Uterus (tissue), 4 donors: Measurements from ENCODE around the gene WIPF1. TPM values are rescaled to one million over a fixed set of nuclear protein-coding genes. Genes with fewer than 3 reads are reported as not detected.

Experiments
- DNase-seq, 2 donors: peaks; one replicate each; pipeline ENCODE4 v3.0.0-alpha.2; 2019 to 2020
- H3K27ac ChIP-seq, 2 donors: fragments of 200-600 bp; sonication (generic); 1 replicate in 1 of 2; 2 replicates in 1 of 2; pipeline ENCODE4 v1.5.1; 2016 to 2018
- H3K27me3 ChIP-seq, 2 donors: fragments of 200-600 bp; sonication (generic); one replicate each; pipeline ENCODE4 v1.5.1; 2018 to 2019; ENCODE audit warnings: control low read depth in 1 of 2
- H3K36me3 ChIP-seq, 2 donors: fragments of 200-600 bp; sonication (generic); one replicate each; pipeline ENCODE4 v1.5.1; 2019; ENCODE audit warnings: control low read depth in 1 of 2
- H3K4me1 ChIP-seq, 2 donors: fragments of 200-600 bp; sonication (generic); one replicate each; pipeline ENCODE4 v1.5.1; 2018 to 2019; ENCODE audit warnings: control low read depth in 1 of 2
- H3K4me3 ChIP-seq, 2 donors: fragments of 200-600 bp; sonication (generic); 1 replicate in 1 of 2; 2 replicates in 1 of 2; pipeline ENCODE4 v1.5.1; 2018 to 2019; ENCODE audit warnings: mild to moderate bottlenecking in 1 of 2
- H3K9me3 ChIP-seq, 2 donors: fragments of 200-600 bp; sonication (generic); one replicate each; pipeline ENCODE4 v1.5.1; 2019; ENCODE audit warnings: control low read depth in 1 of 2
- CTCF ChIP-seq, 4 experiments: fragments of 200-600 bp in 2 of 4; fragments of 450-650 bp in 2 of 4; sonication (generic) in 2 of 4; IDR thresholded peaks; one replicate each; pipeline ENCODE4 v1.5.1; 2016 to 2019; ENCODE audit warnings: antibody characterized with exemption in 4 of 4, mild to moderate bottlenecking in 2 of 4, moderate library complexity in 1 of 4
- POLR2A ChIP-seq, 2 donors: fragments of 450-650 bp; IDR thresholded peaks; one replicate each; pipeline ENCODE4 v1.6.1; 2016; ENCODE audit warnings: antibody characterized with exemption in 2 of 2, mild to moderate bottlenecking in 1 of 2, moderate library complexity in 1 of 2
- intact Hi-C: fragments of 100-400 bp; cut with DNase I; formaldehyde crosslinking; loops from one replicate; pipeline ENCODE4 v1.15.1; 2023; ENCODE audit warnings: low total_unique reads
- total RNA-seq, 4 donors: library from RNA; depleted of rRNA in 3 of 4; stranded (reverse); fragments of >200 nt in 3 of 4; gene quantifications; one replicate each; pipeline versions ENCODE4 v1.1.0 to v1.2.4, GENCODE V29; 2014 to 2023
- donor health status: DM: yes; HTN: yes; CAD: no.

WIPF1 gene
- total RNA-seq, 4 donors from 2014 or later, result 12.3 to 61.9 (median 26.3) TPM

DNA sequence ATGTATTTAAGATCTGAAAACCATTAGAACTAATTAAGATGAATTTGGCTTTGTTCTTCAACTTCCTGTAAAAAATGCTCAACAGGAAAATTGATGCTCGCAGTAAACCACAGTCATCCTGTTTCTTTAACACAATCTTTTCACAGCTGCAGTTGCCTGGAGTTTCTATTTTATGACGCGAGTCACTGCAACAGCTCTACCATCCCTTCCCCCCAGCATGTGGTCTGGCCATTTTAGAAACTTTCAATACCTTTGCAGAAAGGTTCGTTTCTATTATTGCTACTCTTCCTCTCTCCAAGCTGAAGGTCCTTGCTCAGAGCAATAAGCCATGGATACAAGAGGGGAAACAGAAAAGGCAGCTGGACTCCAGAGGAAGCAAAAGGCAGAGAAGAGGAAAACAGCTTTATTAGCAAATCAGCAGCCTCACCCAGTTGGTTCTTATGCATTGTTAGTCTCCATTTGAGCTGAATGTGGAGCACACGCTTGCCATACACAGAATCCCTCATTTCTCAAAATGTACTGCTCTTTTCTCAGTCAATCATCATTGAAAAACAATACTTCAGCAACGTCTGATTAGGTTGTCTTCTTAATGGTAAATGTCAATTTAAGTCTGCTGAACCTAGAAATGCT lies 3.9 kb downstream of the WIPF1 start:
- Histone ChIP-seq H3K27ac (peak overlapping the region; percentile 6 to 44), H3K27me3 (no peaks in the 10 kb centered on the region), H3K4me3 (peak overlapping the region in 1 of 2 donors; percentile 1)

GRCh38 chr2:174593041-174593440 lies 4.6 kb downstream of the WIPF1 start:
- no peaks in the 10 kb centered on the region for H3K9me3 ChIP-seq
- no peaks in the 10 kb centered on the region for H3K27me3 ChIP-seq
- H3K4me3 ChIP-seq, result no peak overlapping the region
- peaks cover 3 to 9% of the 10 kb centered on the region in 2 donors for H3K4me1 ChIP-seq
- intact Hi-C loops, result no loop called here
- no peak for DNase-seq
- no peak for TF ChIP-seq POLR2A (IDR thresholded peaks at IDR 0.05)
- no peak for TF ChIP-seq CTCF (IDR thresholded peaks at IDR 0.05)
- peak overlapping the region; percentile 6 to 44 for H3K27ac ChIP-seq
- no peaks in the 10 kb centered on the region for H3K36me3 ChIP-seq

More for the DNA sequence above, 3.9 kb downstream of the WIPF1 start:
- H3K4me1 ChIP-seq, result peaks cover 3 to 5% of the 10 kb centered on the region in 2 donors
- intact Hi-C loops, result no loop called here
- no peaks in the 10 kb centered on the region for H3K9me3 ChIP-seq
- H3K36me3 ChIP-seq, result no peaks in the 10 kb centered on the region
- no peak for TF ChIP-seq CTCF (IDR thresholded peaks at IDR 0.05)
- no peak for TF ChIP-seq POLR2A (IDR thresholded peaks at IDR 0.05)
- DNase-seq, result no peak

DNA sequence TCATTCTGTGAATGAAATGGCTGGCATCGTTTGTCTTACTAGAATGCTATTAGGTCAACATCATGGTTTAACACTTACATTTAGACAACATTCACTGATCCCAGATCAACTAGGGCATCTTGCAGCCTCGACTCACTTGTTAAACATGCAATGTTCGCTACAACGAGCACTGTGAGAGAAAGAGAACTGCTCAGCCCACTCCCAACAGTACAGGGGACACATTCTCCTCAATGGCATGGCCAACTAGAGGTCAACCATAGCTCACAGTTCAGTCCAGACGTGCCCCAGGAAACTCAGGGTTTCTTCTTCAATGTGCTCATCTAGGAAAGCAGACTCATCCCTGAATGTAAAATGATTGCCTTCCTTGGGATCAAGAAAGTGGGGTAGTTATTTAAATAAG lies 5.9 kb downstream of the WIPF1 start:
- H3K9me3 ChIP-seq, result no peaks in the 10 kb centered on the region
- intact Hi-C loops, result no loop called here
- no peaks in the 10 kb centered on the region for H3K27me3 ChIP-seq
- H3K4me3 ChIP-seq, result no peak overlapping the region
- no peak for DNase-seq
- no peak overlapping the region for H3K27ac ChIP-seq
- TF ChIP-seq CTCF (IDR thresholded peaks at IDR 0.05) (no peak), POLR2A (IDR thresholded peaks at IDR 0.05) (no peak)
- no peaks in the 10 kb centered on the region for H3K36me3 ChIP-seq
- H3K4me1 ChIP-seq, result peaks cover 0 to 9% of the 10 kb centered on the region in 2 donors

- intact Hi-C loops, result no loop called here
- Histone ChIP-seq H3K4me3 (no peak overlapping the region), H3K27me3 (no peaks in the 10 kb centered on the region), H3K27ac (no peak overlapping the region), H3K4me1 (peaks cover 0 to 9% of the 10 kb centered on the region in 2 donors), H3K36me3 (no peaks in the 10 kb centered on the region), H3K9me3 (no peaks in the 10 kb centered on the region)
- DNase-seq, result no peak
- TF ChIP-seq POLR2A (IDR thresholded peaks at IDR 0.05) (no peak), CTCF (IDR thresholded peaks at IDR 0.05) (no peak)
Observed at GRCh38 chr2:174590928-174591648, 6.5 kb downstream of the WIPF1 start.

- Histone ChIP-seq H3K27me3 (no peaks in the 10 kb centered on the region), H3K36me3 (no peaks in the 10 kb centered on the region), H3K4me3 (no peak overlapping the region), H3K27ac (no peak overlapping the region), H3K4me1 (peaks cover 0 to 9% of the 10 kb centered on the region in 2 donors), H3K9me3 (no peaks in the 10 kb centered on the region)
- TF ChIP-seq POLR2A (IDR thresholded peaks at IDR 0.05) (no peak), CTCF (IDR thresholded peaks at IDR 0.05) (no peak)
- no peak for DNase-seq
- intact Hi-C loops, result no loop called here
Observed at GRCh38 chr2:174590346-174590745, 7.3 kb downstream of the WIPF1 start.
